GM23338 (cell line): Measurements from ENCODE around the gene ANAPC7. TPM values are rescaled to one million over a fixed set of nuclear protein-coding genes. Genes with fewer than 3 reads are reported as not detected.
A peak's percentile ranks its signal among the peaks of the same experiment; 100 is the strongest.

ENCODE experiments used
- ATAC-seq: fragments of 200-7000 bp; cut with Tn5 transposase; 3 replicates; pipeline ENCODE4 v1.9.1; 2020
- DNase-seq: peaks from one replicate; pipeline ENCODE4 v3.0.0-alpha.2; 2015; ENCODE audit warnings: low spot score
- H2AFZ ChIP-seq: fragments of 200-600 bp; sonication (generic); 2 replicates; pipeline ENCODE4 v1.8.0; 2016; ENCODE audit warnings: antibody characterized with exemption, mild to moderate bottlenecking, moderate library complexity
- H3F3A ChIP-seq: fragments of 200-600 bp; sonication (generic); replicated peaks from 2 replicates; pipeline ENCODE4 v1.8.0; 2017; ENCODE audit warnings: antibody characterized with exemption, mixed run types, low read depth
- H3K27ac ChIP-seq: fragments of 200-600 bp; sonication (generic); 2 replicates; pipeline ENCODE4 v1.6.1; 2016; ENCODE audit warnings: low read depth
- H3K27me3 ChIP-seq: fragments of 200-600 bp; sonication (generic); 2 replicates; pipeline ENCODE4 v1.8.0; 2016; ENCODE audit warnings: mild to moderate bottlenecking, mixed run types, moderate library complexity; ENCODE audit not compliant: insufficient read depth
- H3K36me3 ChIP-seq: fragments of 200-600 bp; sonication (generic); 2 replicates; pipeline ENCODE4 v1.8.0; 2016; ENCODE audit warnings: mild to moderate bottlenecking; ENCODE audit not compliant: insufficient read depth
- H3K4me1 ChIP-seq: fragments of 200-600 bp; sonication (generic); 2 replicates; pipeline ENCODE4 v1.8.0; 2016; ENCODE audit warnings: mild to moderate bottlenecking, moderate library complexity; ENCODE audit not compliant: insufficient read depth
- H3K4me2 ChIP-seq: fragments of 200-600 bp; sonication (generic); 2 replicates; pipeline ENCODE4 v1.7.1; 2017; ENCODE audit warnings: mixed run types
- H3K4me3 ChIP-seq: fragments of 200-600 bp; sonication (generic); 2 replicates; pipeline ENCODE4 v1.6.1; 2016; ENCODE audit warnings: mixed run types
- H3K79me2 ChIP-seq: fragments of 200-600 bp; sonication (generic); replicated peaks from 2 replicates; pipeline ENCODE4 v1.8.0; 2017; ENCODE audit warnings: mild to moderate bottlenecking; ENCODE audit not compliant: insufficient read depth
- H3K9me2 ChIP-seq: fragments of 200-600 bp; sonication (generic); 2 replicates; pipeline ENCODE4 v1.8.0; 2017; ENCODE audit not compliant: insufficient read depth
- H4K20me1 ChIP-seq: fragments of 200-600 bp; sonication (generic); replicated peaks from 2 replicates; pipeline ENCODE4 v1.8.0; 2017; ENCODE audit warnings: mild to moderate bottlenecking; ENCODE audit not compliant: insufficient read depth
- H3K27ac Mint-ChIP-seq: 2 replicates; pipeline ENCODE4 v1.8.0; 2020; ENCODE audit warnings: inconsistent platforms, mild to moderate bottlenecking, moderate library complexity, mixed read lengths
- H3K27me3 Mint-ChIP-seq: 3 replicates; pipeline ENCODE4 v1.8.0; 2022; ENCODE audit warnings: low read depth, mild to moderate bottlenecking, moderate library complexity, mixed read lengths, inconsistent platforms; ENCODE audit not compliant: insufficient read depth, poor library complexity
- H3K36me3 Mint-ChIP-seq: 3 replicates; pipeline ENCODE4 v1.8.0; 2021; ENCODE audit warnings: low read depth, mild to moderate bottlenecking, inconsistent platforms, moderate library complexity, mixed read lengths
- H3K4me1 Mint-ChIP-seq: 3 replicates; pipeline ENCODE4 v1.8.0; 2020; ENCODE audit warnings: mild to moderate bottlenecking, inconsistent platforms, mixed read lengths
- H3K4me3 Mint-ChIP-seq: 3 replicates; pipeline ENCODE4 v1.8.0; 2021; ENCODE audit warnings: moderate library complexity, mild to moderate bottlenecking, inconsistent platforms, mixed read lengths
- H3K9me3 Mint-ChIP-seq: 3 replicates; pipeline ENCODE4 v1.8.0; 2020; ENCODE audit warnings: moderate library complexity, mild to moderate bottlenecking, inconsistent platforms, mixed read lengths
- EZH2 ChIP-seq: fragments of 200-600 bp; sonication (generic); IDR thresholded peaks from one replicate; pipeline ENCODE4 v1.8.0; 2017; ENCODE audit warnings: antibody characterized with exemption, mild to moderate bottlenecking, low read depth; ENCODE audit not compliant: unreplicated experiment
- EZH2phosphoT487 ChIP-seq: fragments of 200-600 bp; sonication (generic); IDR thresholded peaks from one replicate; pipeline ENCODE4 v1.8.1; 2018; ENCODE audit warnings: antibody characterized with exemption; ENCODE audit not compliant: unreplicated experiment
- JUNB ChIP-seq: IDR thresholded peaks from one replicate; pipeline ENCODE4 v1.6.1; 2016; ENCODE audit warnings: antibody characterized with exemption; ENCODE audit not compliant: unreplicated experiment
- NANOG ChIP-seq: IDR thresholded peaks from 2 replicates; pipeline ENCODE4 v1.6.1; 2016; ENCODE audit warnings: antibody characterized with exemption, borderline replicate concordance
- POLR2AphosphoS5 ChIP-seq: IDR thresholded peaks from 2 replicates; pipeline ENCODE4 v1.6.1; 2016; ENCODE audit warnings: antibody characterized with exemption, low read depth
- STAT1 ChIP-seq: IDR thresholded peaks from one replicate; pipeline ENCODE4 v1.6.1; 2016; ENCODE audit warnings: antibody characterized with exemption; ENCODE audit not compliant: unreplicated experiment
- ZNF114 ChIP-seq: fragments of 250-450 bp; sonication (Bioruptor Pico); IDR thresholded peaks from 2 replicates; pipeline ENCODE4 v1.5.0; 2020; ENCODE audit warnings: mild to moderate bottlenecking, moderate library complexity
- polyA plus RNA-seq: library from polyadenylated mRNA; unstranded; fragments of >200 nt; fragmentation: Nextera tagmentation; extraction: Ambion mirVana; gene quantifications from 2 replicates; pipeline ENCODE4 v1.2.1, GENCODE V29; 2016
- total RNA-seq: library from RNA; depleted of rRNA; stranded (reverse); fragments of >200 nt; shearing (Covaris generic); gene quantifications from 2 replicates; pipeline ENCODE4 v1.2.3, GENCODE V29; 2014
- TF ChIP-seq, protein P1 (sequence below): fragments of 250-450 bp; sonication (Bioruptor Pico); IDR thresholded peaks from 2 replicates; pipeline ENCODE4 v1.5.0; 2020; ENCODE audit warnings: mild to moderate bottlenecking, moderate library complexity
- TF ChIP-seq, protein P2 (sequence below), 2 experiments: fragments of 200-600 bp in 1 of 2; sonication (generic) in 1 of 2; conservative IDR thresholded peaks; 2 replicates each; pipeline versions ENCODE4 v1.5.1 to v1.6.1; 2016 to 2017; ENCODE audit warnings: antibody characterized with exemption in 2 of 2, low read depth in 2 of 2, mild to moderate bottlenecking in 2 of 2, moderate library complexity in 1 of 2
- TF ChIP-seq, protein P3 (sequence below): IDR thresholded peaks from 2 replicates; pipeline ENCODE4 v1.6.1; 2016; ENCODE audit warnings: antibody characterized with exemption

ANAPC7 gene
- total and polyA plus RNA-seq, 2 experiments from 2014 or later: 71.0 to 99.3 TPM

DNA sequence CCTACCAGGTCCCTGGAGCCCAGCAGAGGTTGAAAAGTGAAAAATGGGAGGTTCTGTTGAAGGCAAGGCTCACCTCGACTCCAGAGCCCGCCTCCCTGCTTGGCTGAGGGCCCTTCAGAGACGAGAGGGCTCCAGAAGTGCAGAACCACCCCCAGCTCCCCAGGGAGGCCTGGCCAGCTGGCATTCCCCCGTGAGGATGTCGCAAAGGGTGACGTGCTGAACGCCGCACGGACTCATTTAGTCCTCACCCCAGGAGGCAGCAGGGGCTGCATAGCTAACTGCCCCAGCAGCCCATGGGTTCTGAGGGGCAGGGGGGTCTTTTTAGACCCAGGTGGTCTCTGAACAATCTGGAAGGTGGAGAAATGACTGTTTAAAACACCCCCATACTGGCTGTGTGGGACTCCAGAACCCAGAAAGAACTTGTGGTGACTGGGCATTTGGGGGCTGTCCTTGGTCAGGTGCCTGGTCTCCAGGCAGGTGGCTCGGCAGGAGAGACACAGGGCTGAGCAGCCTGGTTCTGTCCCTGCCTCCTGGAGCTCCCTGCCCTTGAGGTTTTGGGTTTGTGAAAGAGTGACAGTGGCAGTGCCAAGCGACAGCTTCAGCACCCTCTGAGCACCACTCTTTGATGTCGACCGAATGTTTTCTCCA lies 32.0 kb downstream of the ANAPC7 start (continued):
- TF ChIP-seq, protein P1, sequence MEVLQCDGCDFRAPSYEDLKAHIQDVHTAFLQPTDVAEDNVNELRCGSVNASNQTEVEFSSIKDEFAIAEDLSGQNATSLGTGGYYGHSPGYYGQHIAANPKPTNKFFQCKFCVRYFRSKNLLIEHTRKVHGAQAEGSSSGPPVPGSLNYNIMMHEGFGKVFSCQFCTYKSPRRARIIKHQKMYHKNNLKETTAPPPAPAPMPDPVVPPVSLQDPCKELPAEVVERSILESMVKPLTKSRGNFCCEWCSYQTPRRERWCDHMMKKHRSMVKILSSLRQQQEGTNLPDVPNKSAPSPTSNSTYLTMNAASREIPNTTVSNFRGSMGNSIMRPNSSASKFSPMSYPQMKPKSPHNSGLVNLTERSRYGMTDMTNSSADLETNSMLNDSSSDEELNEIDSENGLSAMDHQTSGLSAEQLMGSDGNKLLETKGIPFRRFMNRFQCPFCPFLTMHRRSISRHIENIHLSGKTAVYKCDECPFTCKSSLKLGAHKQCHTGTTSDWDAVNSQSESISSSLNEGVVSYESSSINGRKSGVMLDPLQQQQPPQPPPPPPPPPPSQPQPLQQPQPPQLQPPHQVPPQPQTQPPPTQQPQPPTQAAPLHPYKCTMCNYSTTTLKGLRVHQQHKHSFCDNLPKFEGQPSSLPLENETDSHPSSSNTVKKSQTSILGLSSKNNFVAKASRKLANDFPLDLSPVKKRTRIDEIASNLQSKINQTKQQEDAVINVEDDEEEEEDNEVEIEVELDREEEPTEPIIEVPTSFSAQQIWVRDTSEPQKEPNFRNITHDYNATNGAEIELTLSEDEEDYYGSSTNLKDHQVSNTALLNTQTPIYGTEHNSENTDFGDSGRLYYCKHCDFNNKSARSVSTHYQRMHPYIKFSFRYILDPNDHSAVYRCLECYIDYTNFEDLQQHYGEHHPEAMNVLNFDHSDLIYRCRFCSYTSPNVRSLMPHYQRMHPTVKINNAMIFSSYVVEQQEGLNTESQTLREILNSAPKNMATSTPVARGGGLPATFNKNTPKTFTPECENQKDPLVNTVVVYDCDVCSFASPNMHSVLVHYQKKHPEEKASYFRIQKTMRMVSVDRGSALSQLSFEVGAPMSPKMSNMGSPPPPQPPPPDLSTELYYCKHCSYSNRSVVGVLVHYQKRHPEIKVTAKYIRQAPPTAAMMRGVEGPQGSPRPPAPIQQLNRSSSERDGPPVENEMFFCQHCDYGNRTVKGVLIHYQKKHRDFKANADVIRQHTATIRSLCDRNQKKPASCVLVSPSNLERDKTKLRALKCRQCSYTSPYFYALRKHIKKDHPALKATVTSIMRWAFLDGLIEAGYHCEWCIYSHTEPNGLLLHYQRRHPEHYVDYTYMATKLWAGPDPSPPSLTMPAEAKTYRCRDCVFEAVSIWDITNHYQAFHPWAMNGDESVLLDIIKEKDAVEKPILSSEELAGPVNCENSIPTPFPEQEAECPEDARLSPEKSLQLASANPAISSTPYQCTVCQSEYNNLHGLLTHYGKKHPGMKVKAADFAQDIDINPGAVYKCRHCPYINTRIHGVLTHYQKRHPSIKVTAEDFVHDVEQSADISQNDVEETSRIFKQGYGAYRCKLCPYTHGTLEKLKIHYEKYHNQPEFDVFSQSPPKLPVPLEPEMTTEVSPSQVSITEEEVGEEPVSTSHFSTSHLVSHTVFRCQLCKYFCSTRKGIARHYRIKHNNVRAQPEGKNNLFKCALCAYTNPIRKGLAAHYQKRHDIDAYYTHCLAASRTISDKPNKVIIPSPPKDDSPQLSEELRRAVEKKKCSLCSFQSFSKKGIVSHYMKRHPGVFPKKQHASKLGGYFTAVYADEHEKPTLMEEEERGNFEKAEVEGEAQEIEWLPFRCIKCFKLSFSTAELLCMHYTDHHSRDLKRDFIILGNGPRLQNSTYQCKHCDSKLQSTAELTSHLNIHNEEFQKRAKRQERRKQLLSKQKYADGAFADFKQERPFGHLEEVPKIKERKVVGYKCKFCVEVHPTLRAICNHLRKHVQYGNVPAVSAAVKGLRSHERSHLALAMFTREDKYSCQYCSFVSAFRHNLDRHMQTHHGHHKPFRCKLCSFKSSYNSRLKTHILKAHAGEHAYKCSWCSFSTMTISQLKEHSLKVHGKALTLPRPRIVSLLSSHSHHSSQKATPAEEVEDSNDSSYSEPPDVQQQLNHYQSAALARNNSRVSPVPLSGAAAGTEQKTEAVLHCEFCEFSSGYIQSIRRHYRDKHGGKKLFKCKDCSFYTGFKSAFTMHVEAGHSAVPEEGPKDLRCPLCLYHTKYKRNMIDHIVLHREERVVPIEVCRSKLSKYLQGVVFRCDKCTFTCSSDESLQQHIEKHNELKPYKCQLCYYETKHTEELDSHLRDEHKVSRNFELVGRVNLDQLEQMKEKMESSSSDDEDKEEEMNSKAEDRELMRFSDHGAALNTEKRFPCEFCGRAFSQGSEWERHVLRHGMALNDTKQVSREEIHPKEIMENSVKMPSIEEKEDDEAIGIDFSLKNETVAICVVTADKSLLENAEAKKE: no peak
- TF ChIP-seq, protein P2, sequence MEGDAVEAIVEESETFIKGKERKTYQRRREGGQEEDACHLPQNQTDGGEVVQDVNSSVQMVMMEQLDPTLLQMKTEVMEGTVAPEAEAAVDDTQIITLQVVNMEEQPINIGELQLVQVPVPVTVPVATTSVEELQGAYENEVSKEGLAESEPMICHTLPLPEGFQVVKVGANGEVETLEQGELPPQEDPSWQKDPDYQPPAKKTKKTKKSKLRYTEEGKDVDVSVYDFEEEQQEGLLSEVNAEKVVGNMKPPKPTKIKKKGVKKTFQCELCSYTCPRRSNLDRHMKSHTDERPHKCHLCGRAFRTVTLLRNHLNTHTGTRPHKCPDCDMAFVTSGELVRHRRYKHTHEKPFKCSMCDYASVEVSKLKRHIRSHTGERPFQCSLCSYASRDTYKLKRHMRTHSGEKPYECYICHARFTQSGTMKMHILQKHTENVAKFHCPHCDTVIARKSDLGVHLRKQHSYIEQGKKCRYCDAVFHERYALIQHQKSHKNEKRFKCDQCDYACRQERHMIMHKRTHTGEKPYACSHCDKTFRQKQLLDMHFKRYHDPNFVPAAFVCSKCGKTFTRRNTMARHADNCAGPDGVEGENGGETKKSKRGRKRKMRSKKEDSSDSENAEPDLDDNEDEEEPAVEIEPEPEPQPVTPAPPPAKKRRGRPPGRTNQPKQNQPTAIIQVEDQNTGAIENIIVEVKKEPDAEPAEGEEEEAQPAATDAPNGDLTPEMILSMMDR (conservative IDR thresholded peaks at IDR 0.05; ENCODE audit: low read depth in 2 of 2): no peak
- TF ChIP-seq NANOG (no peak), EZH2phosphoT487 (no peak), STAT1 (no peak), ZNF114 (CRISPR knock-in tag) (no peak)

DNA sequence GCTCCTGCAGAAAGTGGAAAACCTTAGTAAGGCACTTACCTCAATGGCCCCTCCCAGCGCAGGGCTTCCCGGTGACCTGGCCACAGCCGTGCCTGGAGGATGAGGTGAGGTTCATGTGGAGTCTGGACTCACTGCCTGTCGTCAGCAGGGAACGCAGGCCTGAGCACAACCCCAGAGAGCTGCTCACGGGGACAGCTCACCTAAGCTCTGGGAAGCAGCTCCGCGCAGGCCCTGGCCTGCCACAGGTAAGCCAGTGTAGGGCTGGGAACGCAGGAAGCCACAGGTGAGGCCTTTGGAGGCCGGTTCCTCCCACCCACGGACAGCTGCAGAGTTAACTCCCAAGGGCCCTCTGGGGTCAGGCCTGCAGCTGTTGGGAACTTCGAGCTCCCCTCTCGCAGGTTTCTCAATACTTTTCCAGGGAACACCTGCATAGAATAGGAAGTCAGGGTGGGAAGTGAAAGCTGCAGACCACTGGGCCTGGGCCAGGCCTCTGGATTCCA lies 32.7 kb downstream of the ANAPC7 start:
- H3F3A ChIP-seq: peaks cover 13% of the 10 kb centered on the region
- Mint-ChIP-seq H3K27ac (no peak overlapping the region), H3K27me3 (peaks cover 2% of the 10 kb centered on the region), H3K9me3 (no peaks in the 10 kb centered on the region), H3K4me1 (no peaks in the 10 kb centered on the region), H3K4me3 (no peak overlapping the region), H3K36me3 (peaks cover 51% of the 10 kb centered on the region)
- H3K27me3 ChIP-seq: no peaks in the 10 kb centered on the region
- no peaks in the 10 kb centered on the region for H3K4me1 ChIP-seq
- H3K27ac ChIP-seq: peak overlapping the region; percentile 66; the same call in 1 of the 2 replicates
- H3K4me2 ChIP-seq: no peak overlapping the region
- DNase-seq: no peak
- no peak overlapping the region for H3K4me3 ChIP-seq
- no peaks in the 10 kb centered on the region for H3K79me2 ChIP-seq
- no peaks in the 10 kb centered on the region for H3K9me2 ChIP-seq
- no peak overlapping the region for H2AFZ ChIP-seq
- peaks cover 27% of the 10 kb centered on the region for H3K36me3 ChIP-seq
- peak; percentile 37 for ATAC-seq
- peaks cover under 1% of the 10 kb centered on the region; the same call in 1 of the 2 replicates for H4K20me1 ChIP-seq
- no peak for TF ChIP-seq EZH2
- no peak for TF ChIP-seq EZH2phosphoT487
- TF ChIP-seq, protein P2 (conservative IDR thresholded peaks at IDR 0.05; ENCODE audit: low read depth in 2 of 2): no peak
- no peak for TF ChIP-seq NANOG
- TF ChIP-seq JUNB: no peak
- TF ChIP-seq POLR2AphosphoS5: no peak
- TF ChIP-seq, protein P3, sequence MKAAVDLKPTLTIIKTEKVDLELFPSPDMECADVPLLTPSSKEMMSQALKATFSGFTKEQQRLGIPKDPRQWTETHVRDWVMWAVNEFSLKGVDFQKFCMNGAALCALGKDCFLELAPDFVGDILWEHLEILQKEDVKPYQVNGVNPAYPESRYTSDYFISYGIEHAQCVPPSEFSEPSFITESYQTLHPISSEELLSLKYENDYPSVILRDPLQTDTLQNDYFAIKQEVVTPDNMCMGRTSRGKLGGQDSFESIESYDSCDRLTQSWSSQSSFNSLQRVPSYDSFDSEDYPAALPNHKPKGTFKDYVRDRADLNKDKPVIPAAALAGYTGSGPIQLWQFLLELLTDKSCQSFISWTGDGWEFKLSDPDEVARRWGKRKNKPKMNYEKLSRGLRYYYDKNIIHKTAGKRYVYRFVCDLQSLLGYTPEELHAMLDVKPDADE: no peak
